Measurements from ENCODE around the gene TGFBR3L. TPM values are rescaled to one million over a fixed set of nuclear protein-coding genes. Genes with fewer than 3 reads are reported as not detected.
"Not testable (repeated sequence)": the region's sequence is repeated elsewhere in the genome, so short reads cannot be mapped to it uniquely, and the experiment has no call there.

The TGFBR3L gene
- total RNA-seq, 1 donor: 0.99 TPM

- TF ChIP-seq, protein P1, sequence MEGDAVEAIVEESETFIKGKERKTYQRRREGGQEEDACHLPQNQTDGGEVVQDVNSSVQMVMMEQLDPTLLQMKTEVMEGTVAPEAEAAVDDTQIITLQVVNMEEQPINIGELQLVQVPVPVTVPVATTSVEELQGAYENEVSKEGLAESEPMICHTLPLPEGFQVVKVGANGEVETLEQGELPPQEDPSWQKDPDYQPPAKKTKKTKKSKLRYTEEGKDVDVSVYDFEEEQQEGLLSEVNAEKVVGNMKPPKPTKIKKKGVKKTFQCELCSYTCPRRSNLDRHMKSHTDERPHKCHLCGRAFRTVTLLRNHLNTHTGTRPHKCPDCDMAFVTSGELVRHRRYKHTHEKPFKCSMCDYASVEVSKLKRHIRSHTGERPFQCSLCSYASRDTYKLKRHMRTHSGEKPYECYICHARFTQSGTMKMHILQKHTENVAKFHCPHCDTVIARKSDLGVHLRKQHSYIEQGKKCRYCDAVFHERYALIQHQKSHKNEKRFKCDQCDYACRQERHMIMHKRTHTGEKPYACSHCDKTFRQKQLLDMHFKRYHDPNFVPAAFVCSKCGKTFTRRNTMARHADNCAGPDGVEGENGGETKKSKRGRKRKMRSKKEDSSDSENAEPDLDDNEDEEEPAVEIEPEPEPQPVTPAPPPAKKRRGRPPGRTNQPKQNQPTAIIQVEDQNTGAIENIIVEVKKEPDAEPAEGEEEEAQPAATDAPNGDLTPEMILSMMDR (IDR thresholded peaks at IDR 0.05; ENCODE audit: insufficient read depth, low read length): no peak
- peak overlapping the region; percentile 75 for H3K4me3 ChIP-seq (ENCODE audit: low read depth, low read length)
- DNase-seq (ENCODE audit: low read depth): no peak
Observed at GRCh38 chr19:7888826-7889217, 25.8 kb upstream of the TGFBR3L start.

DNA sequence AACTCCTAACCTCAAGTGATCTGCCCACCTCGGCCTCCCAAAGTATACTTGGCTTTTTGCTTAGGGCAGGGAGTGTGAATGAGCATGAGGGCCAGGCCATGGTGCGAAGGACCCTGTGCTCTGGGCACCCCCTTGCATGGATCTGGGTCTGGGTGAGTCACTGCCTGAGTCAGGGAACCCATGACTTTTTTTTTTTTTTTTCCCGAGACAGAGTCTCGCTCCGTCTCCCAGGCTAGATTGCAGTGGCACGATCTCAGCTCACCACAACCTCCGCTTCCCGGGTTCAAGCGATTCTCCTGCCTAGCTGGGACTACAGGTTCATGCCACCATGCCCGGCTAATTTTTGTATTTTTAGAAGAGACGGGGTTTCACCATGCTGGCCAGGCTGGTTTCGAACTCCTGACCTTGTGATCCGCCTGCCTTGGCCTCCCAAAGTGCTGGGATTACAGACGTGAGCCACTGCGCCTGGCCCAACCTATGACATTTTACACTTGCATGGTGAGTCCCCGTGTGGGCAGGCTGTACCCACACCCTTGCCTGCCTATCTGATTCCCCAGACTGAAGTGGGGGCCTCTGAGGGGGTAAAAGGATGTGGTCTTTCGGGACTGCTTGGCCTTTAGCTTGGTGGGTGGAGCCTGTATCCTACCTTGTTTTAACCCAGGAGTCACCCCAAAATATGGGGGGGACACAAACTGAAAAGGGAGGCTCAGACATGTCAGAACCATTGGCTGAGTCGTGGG is 21.1 kb upstream of the TGFBR3L start:
- not testable (repeated sequence) for DNase-seq (ENCODE audit: low read depth); H3K4me3 ChIP-seq (ENCODE audit: low read depth, low read length)

- no peak overlapping the region for H3K4me3 ChIP-seq (ENCODE audit: low read depth, low read length)
- no peak for DNase-seq (ENCODE audit: low read depth)
- TF ChIP-seq, protein P1 (IDR thresholded peaks at IDR 0.05; ENCODE audit: insufficient read depth, low read length): no peak
Observed at GRCh38 chr19:7894612-7895309, 19.9 kb upstream of the TGFBR3L start.

DNA sequence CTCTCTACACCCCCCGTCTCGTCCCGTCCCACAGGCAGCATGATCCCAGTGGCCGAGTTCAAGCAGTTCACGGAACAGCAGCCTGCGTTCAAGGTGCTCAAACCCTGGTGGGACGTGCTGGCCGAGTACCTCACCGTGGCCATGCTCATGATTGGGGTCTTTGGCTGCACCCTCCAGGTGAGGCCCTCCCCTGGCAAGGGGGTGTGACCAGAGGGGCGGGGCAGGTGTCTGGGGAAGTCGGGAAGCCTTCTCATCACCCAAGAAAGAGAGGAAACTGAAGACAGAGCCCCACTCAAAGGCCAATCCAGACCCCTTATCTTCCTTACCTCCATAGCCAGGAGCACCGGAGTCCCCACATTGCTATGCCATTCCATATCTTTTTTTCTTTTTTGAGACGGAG is 19.1 kb upstream of the TGFBR3L start:
- H3K4me3 ChIP-seq (ENCODE audit: low read depth, low read length): no peak overlapping the region
- DNase-seq (ENCODE audit: low read depth): no peak
- TF ChIP-seq, protein P1 (IDR thresholded peaks at IDR 0.05; ENCODE audit: insufficient read depth, low read length): no peak

DNA sequence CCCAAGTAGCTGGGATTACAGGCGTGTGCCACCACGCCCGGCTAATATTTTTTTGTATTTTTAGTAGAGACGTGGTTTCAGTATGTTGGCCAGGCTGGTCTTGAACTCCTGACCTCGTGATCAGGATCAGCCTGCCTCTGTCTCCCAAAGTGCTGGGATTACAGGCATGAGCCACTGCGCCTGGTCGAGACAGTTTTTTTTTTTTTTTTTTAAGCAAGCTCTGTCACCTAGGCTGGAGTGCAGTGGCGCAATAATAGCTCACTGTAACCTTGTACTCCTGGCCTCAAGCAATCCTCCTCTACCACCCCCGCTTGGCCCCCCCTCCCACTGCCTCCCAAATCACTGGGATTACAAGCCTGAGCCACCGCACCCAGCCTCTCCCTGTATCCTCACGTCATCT is 17.3 kb upstream of the TGFBR3L start:
- no peak overlapping the region for H3K4me3 ChIP-seq (ENCODE audit: low read depth, low read length)
- no peak for DNase-seq (ENCODE audit: low read depth)
- TF ChIP-seq, protein P1 (IDR thresholded peaks at IDR 0.05; ENCODE audit: insufficient read depth, low read length): no peak

- no peak for DNase-seq (ENCODE audit: low read depth)
- no peak overlapping the region for H3K4me3 ChIP-seq (ENCODE audit: low read depth, low read length)
- TF ChIP-seq, protein P1 (IDR thresholded peaks at IDR 0.05; ENCODE audit: insufficient read depth, low read length): no peak
Observed at GRCh38 chr19:7898967-7899366, 15.7 kb upstream of the TGFBR3L start.

DNA sequence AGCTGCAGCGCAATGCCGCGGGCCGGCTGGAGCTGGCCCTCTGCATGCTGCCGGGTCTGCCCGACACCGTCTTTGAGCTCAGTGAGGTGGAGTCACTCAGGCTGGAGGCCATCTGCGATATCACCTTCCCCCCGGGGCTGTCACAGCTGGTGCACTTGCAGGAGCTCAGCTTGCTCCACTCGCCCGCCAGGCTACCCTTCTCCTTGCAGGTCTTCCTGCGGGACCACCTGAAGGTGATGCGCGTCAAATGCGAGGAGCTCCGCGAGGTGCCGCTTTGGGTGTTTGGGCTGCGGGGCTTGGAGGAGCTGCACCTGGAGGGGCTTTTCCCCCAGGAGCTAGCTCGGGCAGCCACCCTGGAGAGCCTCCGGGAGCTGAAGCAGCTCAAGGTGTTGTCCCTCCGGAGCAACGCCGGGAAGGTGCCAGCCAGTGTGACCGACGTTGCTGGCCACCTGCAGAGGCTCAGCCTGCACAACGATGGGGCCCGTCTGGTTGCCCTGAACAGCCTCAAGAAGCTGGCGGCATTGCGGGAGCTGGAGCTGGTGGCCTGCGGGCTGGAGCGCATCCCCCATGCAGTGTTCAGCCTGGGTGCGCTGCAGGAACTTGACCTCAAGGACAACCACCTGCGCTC is 14.8 kb upstream of the TGFBR3L start:
- no peak for DNase-seq (ENCODE audit: low read depth)
- TF ChIP-seq, protein P1 (IDR thresholded peaks at IDR 0.05; ENCODE audit: insufficient read depth, low read length): no peak
- no peak overlapping the region for H3K4me3 ChIP-seq (ENCODE audit: low read depth, low read length)
